Caco-2 (cell line): ENCODE results near the gene SALL4. TPM values are rescaled to one million over a fixed set of nuclear protein-coding genes. Genes with fewer than 3 reads are reported as not detected.
"Not testable (repeated sequence)": the region's sequence is repeated elsewhere in the genome, so short reads cannot be mapped to it uniquely, and the experiment has no call there.

ENCODE experiments used
- BruUV-seq: library from RNA; stranded (reverse); fragments of 400-500 nt; replicated peaks from 2 replicates; lab custom pipeline; 2021; lab: Mats Ljungman, UMichigan
- CTCF ChIA-PET: fragments of 300-600 bp; sonication (Branson Sonifier 250); formaldehyde crosslinking; loops from one replicate; lab custom pipeline; 2022; ENCODE audit warnings: antibody characterized with exemption; lab: Charles Lee
- POLR2A ChIA-PET: fragments of 300-600 bp; sonication (Branson Sonifier 250); formaldehyde crosslinking; loops from one replicate; lab custom pipeline; 2022; ENCODE audit warnings: antibody characterized with exemption; lab: Charles Lee
- DNase-seq, 2 experiments: peaks; one replicate each; pipeline versions ENCODE4 v3.0.0 to v3.0.0-alpha.2; 2020 to 2022
- H3K27me3 ChIP-seq: replicated peaks from 2 replicates; pipeline ENCODE4 v1.6.0; 2011; ENCODE audit warnings: low read length; ENCODE audit not compliant: control insufficient read depth, insufficient read depth
- H3K36me3 ChIP-seq: 2 replicates; pipeline ENCODE4 v1.5.1; 2011; ENCODE audit warnings: low read length; ENCODE audit not compliant: control insufficient read depth, insufficient read depth
- H3K4me1 ChIP-seq: fragments of 250-450 bp; sonication (Bioruptor Pico); 2 replicates; pipeline ENCODE4 v1.5.1; 2020; ENCODE audit warnings: mild to moderate bottlenecking
- H3K4me3 ChIP-seq: 2 replicates; pipeline ENCODE4 v1.5.1; 2011; ENCODE audit warnings: low read depth, mild to moderate bottlenecking, control low read depth, low read length
- H3K9me3 ChIP-seq: fragments of 250-450 bp; sonication (Bioruptor Pico); 2 replicates; pipeline ENCODE4 v1.5.1; 2020; ENCODE audit warnings: mild to moderate bottlenecking, moderate library complexity
- H3K27ac Mint-ChIP-seq: one replicate; pipeline ENCODE4 v1.8.0; 2022; ENCODE audit warnings: mixed read lengths; ENCODE audit not compliant: unreplicated experiment
- H3K27me3 Mint-ChIP-seq: one replicate; pipeline ENCODE4 v1.8.0; 2022; ENCODE audit warnings: mixed read lengths; ENCODE audit not compliant: insufficient read depth, unreplicated experiment
- H3K36me3 Mint-ChIP-seq: one replicate; pipeline ENCODE4 v1.8.0; 2022; ENCODE audit warnings: mild to moderate bottlenecking, mixed read lengths; ENCODE audit not compliant: insufficient read depth, unreplicated experiment
- H3K4me1 Mint-ChIP-seq: one replicate; pipeline ENCODE4 v1.8.0; 2022; ENCODE audit warnings: low read depth, mixed read lengths; ENCODE audit not compliant: unreplicated experiment
- H3K4me3 Mint-ChIP-seq: one replicate; pipeline ENCODE4 v1.8.0; 2022; ENCODE audit warnings: mild to moderate bottlenecking, moderate library complexity, mixed read lengths; ENCODE audit not compliant: unreplicated experiment
- H3K9me3 Mint-ChIP-seq: one replicate; pipeline ENCODE4 v1.8.0; 2022; ENCODE audit warnings: mixed read lengths; ENCODE audit not compliant: unreplicated experiment
- CTCF ChIP-seq, 2 experiments: fragments of 200-600 bp in 1 of 2; IDR thresholded peaks; 1 replicate in 1 of 2; 2 replicates in 1 of 2; pipeline versions ENCODE4 v1.5.1 to v1.8.0; 2011 to 2022; ENCODE audit warnings: antibody characterized with exemption in 1 of 2, control low read depth in 1 of 2, inconsistent platforms in 1 of 2, low read depth in 1 of 2, low read length in 1 of 2, mild to moderate bottlenecking in 1 of 2, moderate library complexity in 1 of 2; ENCODE audit not compliant: insufficient read depth in 1 of 2, severe bottlenecking in 1 of 2, unreplicated experiment in 1 of 2
- intact Hi-C: fragments of 100-400 bp; cut with micrococcal nuclease; formaldehyde crosslinking; loops from one replicate; pipeline ENCODE4 v1.10.0; 2022; ENCODE audit not compliant: unreplicated experiment
- total RNA-seq: library from RNA; stranded (reverse); gene quantifications from 2 replicates; pipeline ENCODE4 v1.2.3, GENCODE V29; 2022

Gene SALL4
- total RNA-seq, 1 experiment from 2014 or later: 75.8 TPM

GRCh38 chr20:51739722-51740249 is 62.5 kb downstream of the SALL4 start:
- H3K4me3 ChIP-seq: no peak overlapping the region
- BruUV-seq: no TSS peak
- H3K9me3 Mint-ChIP-seq: no peaks in the 10 kb centered on the region
- H3K27ac Mint-ChIP-seq: peak overlapping the region; percentile 13
- H3K27me3 Mint-ChIP-seq: no peaks in the 10 kb centered on the region
- no peak for TF ChIP-seq CTCF (IDR thresholded peaks at IDR 0.05; ENCODE audit: insufficient read depth in 1 of 2, low read depth in 1 of 2, low read length in 1 of 2, severe bottlenecking in 1 of 2, unreplicated experiment in 1 of 2)
- H3K27me3 ChIP-seq: no peaks in the 10 kb centered on the region
- no peak overlapping the region for H3K4me3 Mint-ChIP-seq
- DNase-seq: no peak
- ChIA-PET POLR2A (no interaction called here), CTCF (interaction anchor here (0.6 kb wide), 1 partner anchor 23 kb away, joined by 3 read pairs; no protein-coding TSS in a partner anchor)
- H3K4me1 ChIP-seq: peaks cover 42% of the 10 kb centered on the region
- H3K36me3 ChIP-seq: no peaks in the 10 kb centered on the region; the same call in 1 of the 2 replicates
- peaks cover 13% of the 10 kb centered on the region for H3K36me3 Mint-ChIP-seq
- H3K4me1 Mint-ChIP-seq: peaks cover 61% of the 10 kb centered on the region
- intact Hi-C loops: no loop called here
- no peaks in the 10 kb centered on the region for H3K9me3 ChIP-seq

GRCh38 chr20:51738877-51739447 is 63.4 kb downstream of the SALL4 start:
- BruUV-seq: no TSS peak
- Histone ChIP-seq H3K4me3 (no peak overlapping the region), H3K36me3 (no peaks in the 10 kb centered on the region; the same call in 1 of the 2 replicates), H3K9me3 (no peaks in the 10 kb centered on the region), H3K27me3 (no peaks in the 10 kb centered on the region), H3K4me1 (peaks cover 41% of the 10 kb centered on the region)
- Mint-ChIP-seq H3K9me3 (no peaks in the 10 kb centered on the region), H3K27ac (peak overlapping the region; percentile 13), H3K4me1 (peaks cover 62% of the 10 kb centered on the region), H3K36me3 (peaks cover 7% of the 10 kb centered on the region), H3K4me3 (no peak overlapping the region), H3K27me3 (no peaks in the 10 kb centered on the region)
- intact Hi-C loops: no loop called here
- TF ChIP-seq CTCF (IDR thresholded peaks at IDR 0.05; ENCODE audit: insufficient read depth in 1 of 2, low read depth in 1 of 2, low read length in 1 of 2, severe bottlenecking in 1 of 2, unreplicated experiment in 1 of 2): no peak
- POLR2A ChIA-PET: interaction anchor here (0.6 kb wide), 1 partner anchor 741 kb away, joined by 4 read pairs; no protein-coding TSS in a partner anchor
- no peak for DNase-seq
- CTCF ChIA-PET: no interaction called here

- H3K36me3 ChIP-seq, intact Hi-C loops, H3K9me3 Mint-ChIP-seq, H3K36me3 Mint-ChIP-seq, DNase-seq, H3K27me3 ChIP-seq, H3K4me3 ChIP-seq, BruUV-seq, H3K27me3 Mint-ChIP-seq, CTCF ChIA-PET, H3K4me3 Mint-ChIP-seq, H3K9me3 ChIP-seq: not testable (repeated sequence)
- POLR2A ChIA-PET: interaction anchor here (0.6 kb wide), 1 partner anchor 740 kb away, joined by 4 read pairs; no protein-coding TSS in a partner anchor
- peaks cover 63% of the 10 kb centered on the region for H3K4me1 Mint-ChIP-seq
- peaks cover 34% of the 10 kb centered on the region for H3K4me1 ChIP-seq
- peak overlapping the region; percentile 13 for H3K27ac Mint-ChIP-seq
These were observed 64.1 kb downstream of the SALL4 start for GRCh38 chr20:51738261-51738660.
